Breast epithelium (tissue), 4 donors: ENCODE data around the gene CACHD1. TPM values are rescaled to one million over a fixed set of nuclear protein-coding genes. Genes with fewer than 3 reads are reported as not detected.

Experiments
- DNase-seq, 2 donors: peaks; one replicate each; pipeline ENCODE4 v3.0.0-alpha.2; 2019; ENCODE audit warnings: low spot score in 2 of 2
- H3K27ac ChIP-seq, 2 donors: fragments of 200-600 bp; sonication (generic) in 1 of 2; one replicate each; pipeline ENCODE4 v1.5.1; 2016 to 2019; ENCODE audit warnings: mild to moderate bottlenecking in 1 of 2
- H3K27me3 ChIP-seq, 2 donors: fragments of 200-600 bp; sonication (generic) in 1 of 2; one replicate each; pipeline versions ENCODE4 v1.5.1 to v1.6.0; 2017 to 2019; ENCODE audit warnings: control low read depth in 1 of 2, mild to moderate bottlenecking in 1 of 2
- H3K36me3 ChIP-seq: fragments of 200-600 bp; one replicate; pipeline ENCODE4 v1.5.1; 2019
- H3K4me1 ChIP-seq, 2 donors: fragments of 200-600 bp; sonication (generic); one replicate each; pipeline ENCODE4 v1.5.1; 2016 to 2019; ENCODE audit warnings: control low read depth in 1 of 2
- H3K4me3 ChIP-seq, 3 donors: fragments of 200-600 bp; sonication (generic); 1 replicate in 2 of 3; 2 replicates in 1 of 3; pipeline ENCODE4 v1.5.1; 2016 to 2019; ENCODE audit warnings: mild to moderate bottlenecking in 3 of 3, moderate library complexity in 2 of 3
- H3K9me3 ChIP-seq, 2 donors: fragments of 200-600 bp; sonication (generic) in 1 of 2; one replicate each; pipeline ENCODE4 v1.5.1; 2016 to 2019; ENCODE audit warnings: control low read depth in 1 of 2
- POLR2A ChIP-seq: fragments of 450-650 bp; IDR thresholded peaks from one replicate; pipeline ENCODE4 v1.6.1; 2016; ENCODE audit warnings: antibody characterized with exemption, mild to moderate bottlenecking, moderate library complexity
- POLR2AphosphoS5 ChIP-seq, 3 donors: sonication (generic); formaldehyde crosslinking; IDR thresholded peaks; one replicate each; pipeline ENCODE4 v1.6.1; 2017; ENCODE audit warnings: antibody characterized with exemption in 3 of 3
- intact Hi-C: fragments of 100-400 bp; cut with DNase I; formaldehyde crosslinking; loops from one replicate; pipeline ENCODE4 v1.15.1; 2023; ENCODE audit warnings: low total_unique reads
- total RNA-seq, 3 donors: library from RNA; depleted of rRNA; stranded (reverse); fragments of >200 nt; gene quantifications; one replicate each; pipeline ENCODE4 v1.1.0, GENCODE V29; 2016
- TF ChIP-seq, protein P1 (sequence below), 3 donors: fragments of 450-650 bp; IDR thresholded peaks; one replicate each; pipeline ENCODE4 v1.5.1; 2016 to 2017; ENCODE audit warnings: antibody characterized with exemption in 3 of 3, mild to moderate bottlenecking in 3 of 3, moderate library complexity in 3 of 3

The CACHD1 gene
- total RNA-seq, 3 donors from 2014 or later, result 21.6 to 31.9 (median 25.3) TPM

DNA sequence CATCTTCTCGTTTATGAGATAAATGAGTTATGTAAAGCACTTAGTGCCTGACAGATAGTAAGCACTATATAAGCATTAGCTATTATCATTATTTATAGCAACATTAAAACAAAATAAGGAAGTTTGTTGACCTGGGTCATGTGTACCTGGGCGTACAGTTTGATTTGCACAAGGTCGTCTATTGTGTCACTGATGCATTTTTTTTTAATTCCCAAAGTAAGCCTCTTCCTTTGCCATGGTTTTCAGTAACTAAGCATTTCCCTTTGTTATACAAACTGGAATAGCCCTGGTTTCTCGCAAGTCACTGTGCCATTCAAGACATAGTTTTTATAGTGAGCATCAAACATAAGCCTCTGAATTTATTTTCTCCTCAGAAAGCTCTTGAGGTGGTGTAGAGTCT is 72.2 kb downstream of the CACHD1 start:
- intact Hi-C loops, result loop anchor here (5.0 kb wide), 1 partner anchor 745 kb away; no protein-coding TSS in a partner anchor
- peaks cover 0 to 11% of the 10 kb centered on the region in 2 donors for H3K4me1 ChIP-seq

DNA sequence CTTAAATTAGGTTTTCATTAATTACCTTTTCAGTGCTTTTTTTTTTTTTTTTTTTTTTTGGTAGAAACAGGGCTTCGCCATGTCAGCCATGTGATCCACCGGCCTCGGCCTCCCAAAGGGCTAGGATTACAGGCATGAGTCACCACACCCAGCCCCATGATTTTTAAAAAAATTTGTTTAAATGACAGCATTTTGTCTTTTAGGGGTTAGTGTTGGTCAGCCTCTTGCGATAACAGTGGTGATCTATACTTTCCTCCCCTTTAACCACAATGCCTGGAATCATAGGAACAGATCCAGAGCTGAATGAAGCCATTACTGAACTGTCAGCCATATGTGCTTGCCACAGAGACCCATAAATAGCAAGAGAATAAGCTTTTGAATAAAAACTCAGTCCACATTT is 73.9 kb downstream of the CACHD1 start:
- TF ChIP-seq POLR2AphosphoS5 (IDR thresholded peaks at IDR 0.05) (no peak), POLR2A (no peak)
- TF ChIP-seq, protein P1, sequence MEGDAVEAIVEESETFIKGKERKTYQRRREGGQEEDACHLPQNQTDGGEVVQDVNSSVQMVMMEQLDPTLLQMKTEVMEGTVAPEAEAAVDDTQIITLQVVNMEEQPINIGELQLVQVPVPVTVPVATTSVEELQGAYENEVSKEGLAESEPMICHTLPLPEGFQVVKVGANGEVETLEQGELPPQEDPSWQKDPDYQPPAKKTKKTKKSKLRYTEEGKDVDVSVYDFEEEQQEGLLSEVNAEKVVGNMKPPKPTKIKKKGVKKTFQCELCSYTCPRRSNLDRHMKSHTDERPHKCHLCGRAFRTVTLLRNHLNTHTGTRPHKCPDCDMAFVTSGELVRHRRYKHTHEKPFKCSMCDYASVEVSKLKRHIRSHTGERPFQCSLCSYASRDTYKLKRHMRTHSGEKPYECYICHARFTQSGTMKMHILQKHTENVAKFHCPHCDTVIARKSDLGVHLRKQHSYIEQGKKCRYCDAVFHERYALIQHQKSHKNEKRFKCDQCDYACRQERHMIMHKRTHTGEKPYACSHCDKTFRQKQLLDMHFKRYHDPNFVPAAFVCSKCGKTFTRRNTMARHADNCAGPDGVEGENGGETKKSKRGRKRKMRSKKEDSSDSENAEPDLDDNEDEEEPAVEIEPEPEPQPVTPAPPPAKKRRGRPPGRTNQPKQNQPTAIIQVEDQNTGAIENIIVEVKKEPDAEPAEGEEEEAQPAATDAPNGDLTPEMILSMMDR (IDR thresholded peaks at IDR 0.05), result no peak
- Histone ChIP-seq H3K4me1 (peaks cover 0 to 11% of the 10 kb centered on the region in 2 donors), H3K27ac (peak overlapping the region; percentile 30 to 51), H3K27me3 (no peaks in the 10 kb centered on the region), H3K9me3 (no peaks in the 10 kb centered on the region), H3K36me3 (no peaks in the 10 kb centered on the region), H3K4me3 (no peak overlapping the region)
- no peak for DNase-seq
- intact Hi-C loops, result loop anchor here (5.0 kb wide), 1 partner anchor 747 kb away; no protein-coding TSS in a partner anchor

More for the DNA sequence above, 72.2 kb downstream of the CACHD1 start:
- Histone ChIP-seq H3K36me3 (no peaks in the 10 kb centered on the region), H3K4me3 (no peak overlapping the region), H3K27me3 (no peaks in the 10 kb centered on the region), H3K27ac (peak overlapping the region in 1 of 2 donors; percentile 67), H3K9me3 (no peaks in the 10 kb centered on the region)
- TF ChIP-seq, protein P1 (IDR thresholded peaks at IDR 0.05), result no peak
- TF ChIP-seq POLR2A (no peak), POLR2AphosphoS5 (IDR thresholded peaks at IDR 0.05) (no peak)
- no peak for DNase-seq

DNA sequence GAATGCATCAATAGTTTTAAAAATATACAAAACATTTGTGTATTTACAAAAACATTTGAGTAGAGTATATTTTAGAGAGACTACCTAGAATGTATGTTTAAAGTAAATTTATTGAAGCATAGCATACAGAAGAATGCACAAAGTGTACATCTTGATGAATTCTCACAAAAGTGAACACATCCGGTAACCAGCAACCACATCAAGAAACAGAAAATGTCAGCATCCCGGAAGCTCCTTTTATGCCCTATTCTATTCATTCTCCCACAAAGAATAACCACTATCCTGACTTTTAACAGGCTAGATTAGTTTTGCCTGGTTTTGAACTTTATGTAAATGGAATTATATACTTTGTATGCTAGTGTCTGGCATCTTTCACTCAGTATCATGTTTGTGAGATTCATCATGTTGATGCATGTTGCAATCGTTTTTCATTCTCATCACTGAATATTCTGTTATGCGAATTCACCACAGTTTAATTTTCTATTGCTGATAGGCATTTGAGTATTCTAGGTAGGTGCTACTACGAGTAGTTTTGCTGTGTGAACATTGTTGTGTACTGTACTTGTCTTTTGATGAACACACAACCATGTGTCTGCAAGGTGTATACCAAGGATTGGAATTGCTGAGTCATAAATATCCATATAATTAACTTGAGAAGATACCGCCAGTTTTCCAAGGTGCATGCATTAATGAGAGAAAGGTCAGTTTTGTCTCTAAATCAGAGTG is 75.4 kb downstream of the CACHD1 start:
- H3K27me3 ChIP-seq, result no peaks in the 10 kb centered on the region
- H3K4me3 ChIP-seq, result no peak overlapping the region
- H3K9me3 ChIP-seq, result no peaks in the 10 kb centered on the region
- DNase-seq, result no peak
- intact Hi-C loops, result no loop called here
- H3K27ac ChIP-seq, result no peak overlapping the region
- H3K36me3 ChIP-seq, result no peaks in the 10 kb centered on the region
- TF ChIP-seq, protein P1 (IDR thresholded peaks at IDR 0.05), result no peak
- no peak for TF ChIP-seq POLR2A
- TF ChIP-seq POLR2AphosphoS5 (IDR thresholded peaks at IDR 0.05), result no peak
- H3K4me1 ChIP-seq, result peaks cover 0 to 18% of the 10 kb centered on the region in 2 donors

DNA sequence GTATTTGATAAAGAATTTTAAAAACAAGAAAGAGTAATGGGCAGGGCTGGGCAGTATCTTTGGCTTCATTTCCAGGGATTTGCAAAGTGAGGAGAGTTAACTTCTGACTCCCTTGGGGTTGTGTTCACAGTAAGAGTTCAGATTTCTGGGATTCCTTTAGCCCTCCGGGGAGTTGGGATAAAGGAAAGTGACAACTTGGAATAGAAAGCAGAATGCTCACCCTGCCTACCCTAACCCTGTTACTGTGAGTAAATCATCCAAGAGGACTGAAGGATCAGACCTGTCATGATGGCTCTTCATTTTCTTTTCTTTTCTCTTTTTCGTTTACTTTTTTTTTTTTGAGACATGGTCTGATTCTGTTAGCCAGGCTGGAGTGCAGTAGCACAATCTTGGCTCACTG is 76.1 kb downstream of the CACHD1 start:
- intact Hi-C loops, result no loop called here

More for the DNA sequence above, 76.1 kb downstream of the CACHD1 start:
- Histone ChIP-seq H3K4me3 (no peak overlapping the region), H3K36me3 (no peaks in the 10 kb centered on the region), H3K27me3 (no peaks in the 10 kb centered on the region), H3K27ac (peak overlapping the region in 1 of 2 donors; percentile 45), H3K4me1 (peaks cover 0 to 15% of the 10 kb centered on the region in 2 donors), H3K9me3 (no peaks in the 10 kb centered on the region)
- no peak for DNase-seq
- TF ChIP-seq POLR2AphosphoS5 (IDR thresholded peaks at IDR 0.05) (no peak), POLR2A (no peak)
- TF ChIP-seq, protein P1 (IDR thresholded peaks at IDR 0.05), result no peak
